Stimulated activated naive CD4-positive, alpha-beta T cell treated with Interleukin-2 at 50 U/mL for 16 hours (primary cell): ENCODE data around the gene KIF1C.
"Not testable (repeated sequence)": the region's sequence is repeated elsewhere in the genome, so short reads cannot be mapped to it uniquely, and the experiment has no call there.

Source experiments
- DNase-seq: peaks from one replicate; lab custom pipeline; 2025; lab: John Stamatoyannopoulos, UW

Gene KIF1C

GRCh38 chr17:5002121-5002788 lies 4.5 kb downstream of the KIF1C start:
- DNase-seq: no peak

GRCh38 chr17:5003214-5003867 lies 5.6 kb downstream of the KIF1C start:
- DNase-seq: no peak

- DNase-seq: no peak
These were observed 14.2 kb downstream of the KIF1C start for GRCh38 chr17:5011928-5012327.

DNA sequence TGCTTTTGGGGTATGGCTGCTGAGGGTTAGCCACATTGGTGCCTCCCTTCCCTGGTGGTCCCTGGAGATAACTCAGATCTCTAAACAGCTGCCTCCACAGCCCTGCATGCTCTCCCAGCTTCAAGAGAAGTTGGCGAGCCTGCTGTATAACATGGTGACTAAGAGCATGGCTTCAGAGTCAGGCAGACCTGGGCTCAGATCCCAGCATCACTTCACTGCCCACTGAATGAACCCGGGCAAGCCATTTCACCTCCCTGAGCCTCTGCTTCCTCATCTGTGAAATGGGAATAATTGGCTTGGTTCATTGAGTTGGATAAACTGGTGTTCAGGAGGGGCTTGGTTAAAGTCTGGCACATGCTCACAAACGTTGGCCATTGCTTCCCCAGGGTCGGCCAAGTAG lies 16.6 kb downstream of the KIF1C start:
- DNase-seq: no peak

GRCh38 chr17:5019475-5019956 lies 21.8 kb downstream of the KIF1C start:
- no peak for DNase-seq

- DNase-seq: no peak
These were observed 22.8 kb downstream of the KIF1C start for GRCh38 chr17:5020502-5021023.

DNA sequence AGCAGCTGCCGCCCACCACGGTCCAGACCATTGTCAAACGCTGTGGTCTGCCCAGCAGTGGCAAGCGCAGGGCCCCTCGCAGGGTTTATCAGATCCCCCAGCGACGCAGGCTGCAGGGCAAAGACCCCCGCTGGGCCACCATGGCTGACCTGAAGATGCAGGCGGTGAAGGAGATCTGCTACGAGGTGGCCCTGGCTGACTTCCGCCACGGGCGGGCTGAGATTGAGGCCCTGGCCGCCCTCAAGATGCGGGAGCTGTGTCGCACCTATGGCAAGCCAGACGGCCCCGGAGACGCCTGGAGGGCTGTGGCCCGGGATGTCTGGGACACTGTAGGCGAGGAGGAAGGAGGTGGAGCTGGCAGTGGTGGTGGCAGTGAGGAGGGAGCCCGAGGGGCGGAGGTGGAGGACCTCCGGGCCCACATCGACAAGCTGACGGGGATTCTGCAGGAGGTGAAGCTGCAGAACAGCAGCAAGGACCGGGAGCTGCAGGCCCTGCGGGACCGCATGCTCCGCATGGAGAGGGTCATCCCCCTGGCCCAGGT lies 24.5 kb downstream of the KIF1C start:
- DNase-seq: no peak

DNA sequence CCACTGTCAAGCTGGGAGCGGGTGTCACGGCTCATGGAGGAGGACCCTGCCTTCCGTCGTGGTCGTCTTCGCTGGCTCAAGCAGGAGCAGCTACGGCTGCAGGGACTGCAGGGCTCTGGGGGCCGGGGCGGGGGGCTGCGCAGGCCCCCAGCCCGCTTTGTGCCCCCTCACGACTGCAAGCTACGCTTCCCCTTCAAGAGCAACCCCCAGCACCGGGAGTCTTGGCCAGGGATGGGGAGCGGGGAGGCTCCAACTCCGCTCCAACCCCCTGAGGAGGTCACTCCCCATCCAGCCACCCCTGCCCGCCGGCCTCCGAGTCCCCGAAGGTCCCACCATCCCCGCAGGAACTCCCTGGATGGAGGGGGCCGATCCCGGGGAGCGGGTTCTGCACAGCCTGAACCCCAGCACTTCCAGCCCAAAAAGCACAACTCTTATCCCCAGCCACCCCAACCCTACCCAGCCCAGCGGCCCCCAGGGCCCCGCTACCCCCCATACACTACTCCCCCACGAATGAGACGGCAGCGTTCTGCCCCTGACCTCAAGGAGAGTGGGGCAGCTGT lies 25.9 kb downstream of the KIF1C start:
- DNase-seq: no peak

- no peak for DNase-seq
These were observed 26.9 kb downstream of the KIF1C start for GRCh38 chr17:5024604-5025003.

DNA sequence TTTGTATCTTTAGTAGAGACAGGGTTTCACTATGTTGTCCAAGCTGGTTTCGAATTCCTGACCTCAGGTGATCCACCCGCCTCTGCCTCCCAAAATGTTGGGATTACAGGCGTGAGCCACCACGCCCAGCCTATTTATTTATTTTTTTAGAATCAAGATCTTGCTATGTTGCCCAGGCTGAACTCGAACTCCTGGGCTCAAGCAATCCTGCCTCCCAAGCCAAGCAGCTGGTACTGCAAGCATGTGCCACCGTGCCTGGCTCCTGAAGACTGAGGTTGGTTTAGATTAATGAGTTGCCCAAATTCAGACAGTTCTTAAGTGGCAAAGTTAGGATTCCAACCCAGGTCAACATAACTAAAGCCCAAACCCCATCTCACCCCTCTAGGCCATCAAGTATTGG lies 29.5 kb downstream of the KIF1C start:
- DNase-seq: no peak

DNA sequence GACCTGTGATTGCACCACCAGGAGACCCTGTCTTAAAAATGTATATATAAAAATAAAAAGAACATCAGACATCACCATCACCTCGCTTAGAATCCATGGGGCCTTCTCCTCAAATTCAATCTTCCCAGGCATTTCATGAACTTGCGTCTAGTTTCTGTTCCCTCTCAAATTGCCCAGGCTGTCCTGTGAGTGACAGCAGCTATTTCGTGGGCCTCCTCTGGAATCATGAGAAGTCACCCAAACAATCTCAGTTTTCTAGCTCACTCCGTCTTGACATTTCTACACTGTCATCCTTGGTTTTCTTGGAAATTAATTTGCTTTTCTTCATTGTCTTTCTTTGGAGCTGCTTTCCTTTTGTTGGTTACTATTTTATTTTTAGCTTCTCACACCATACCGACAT lies 30.2 kb downstream of the KIF1C start:
- DNase-seq: no peak

GRCh38 chr17:5030168-5030567 lies 32.4 kb downstream of the KIF1C start:
- DNase-seq: not testable (repeated sequence)

GRCh38 chr17:5031365-5032082 lies 33.8 kb downstream of the KIF1C start:
- DNase-seq: peak; percentile 90

- no peak for DNase-seq
These were observed 35.1 kb downstream of the KIF1C start for GRCh38 chr17:5032865-5033264.

DNA sequence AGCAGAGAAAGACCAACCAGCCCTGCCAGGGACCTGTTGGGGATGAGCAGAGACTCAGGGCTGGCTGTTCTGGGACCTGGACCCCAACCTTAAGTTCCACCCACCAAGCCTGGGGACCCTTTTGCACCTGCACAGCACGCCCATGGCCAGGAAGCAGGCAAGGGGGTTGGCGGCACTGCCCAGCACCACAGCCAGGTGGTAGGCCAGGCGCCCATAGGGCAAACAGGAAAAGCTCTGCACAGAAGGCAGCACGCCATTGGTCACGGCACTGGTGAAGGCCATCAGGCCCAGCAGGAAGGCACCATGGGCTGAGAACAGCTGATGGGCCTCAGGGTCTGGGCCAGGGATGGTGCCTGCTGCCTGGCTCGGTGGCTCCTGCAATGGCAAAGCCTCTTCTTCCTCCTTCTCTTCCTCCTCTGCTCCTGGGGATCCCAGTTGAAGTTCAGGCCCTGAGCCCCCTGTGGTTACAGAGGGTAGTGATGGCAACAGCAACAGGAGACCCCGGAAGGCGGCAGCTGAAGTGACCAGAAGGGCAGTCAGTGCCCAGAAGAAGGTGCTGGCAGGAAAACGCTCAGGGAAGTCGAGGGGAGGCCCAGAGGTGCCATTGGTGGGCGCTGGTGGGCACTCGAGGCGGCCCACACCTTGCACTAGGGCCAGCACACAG lies 35.7 kb downstream of the KIF1C start:
- DNase-seq: no peak

GRCh38 chr17:5034063-5034462 lies 36.3 kb downstream of the KIF1C start:
- DNase-seq: no peak

DNA sequence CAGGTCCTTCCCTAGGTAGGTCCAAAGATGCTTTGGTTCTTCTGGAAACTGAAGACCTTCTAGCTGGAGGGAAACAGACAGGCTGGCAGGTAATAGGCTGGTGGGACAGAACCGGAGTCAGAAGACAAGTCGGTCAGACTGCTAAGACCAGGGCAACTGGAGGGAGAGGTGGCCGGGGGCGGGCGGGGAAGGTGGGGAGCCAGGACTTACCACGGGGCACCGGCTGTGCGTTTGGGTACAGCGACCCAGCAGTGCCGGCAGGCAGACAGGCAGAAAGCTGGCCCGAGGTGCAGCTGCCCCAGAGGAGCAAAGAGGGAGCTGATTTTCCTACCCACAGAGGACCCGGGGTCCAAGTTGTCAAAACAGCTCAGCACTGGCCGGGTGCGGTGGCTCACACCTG lies 36.9 kb downstream of the KIF1C start:
- DNase-seq: no peak

- DNase-seq: no peak
These were observed 37.6 kb downstream of the KIF1C start, which contains the start of gene SLC52A1 for GRCh38 chr17:5035315-5035714. Gene SLC52A1 (minus strand): TSS chr17:5035426. CDS start chr17:5034606, 820 bp downstream.

- peak; percentile 24 for DNase-seq
These were observed 44.6 kb downstream of the KIF1C start for GRCh38 chr17:5042157-5043022.

DNA sequence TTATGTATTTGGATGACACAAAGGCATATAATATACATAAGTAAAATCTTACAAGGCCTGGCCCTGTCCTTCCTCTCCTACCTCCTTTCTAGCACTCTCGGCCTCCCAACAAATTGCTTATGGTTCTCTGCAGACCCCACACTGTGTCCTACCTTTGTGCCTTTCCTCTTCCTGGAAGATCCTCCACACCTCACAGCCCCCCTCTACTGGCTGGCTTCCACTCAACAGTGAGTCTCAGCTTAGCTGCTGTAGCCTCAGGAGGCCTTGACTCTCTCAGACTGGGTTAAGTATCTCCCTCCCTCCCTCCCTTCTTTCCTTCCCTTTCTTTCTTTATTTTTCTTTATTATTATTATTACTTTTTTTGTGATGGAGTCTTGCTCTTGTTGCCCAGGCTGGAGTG lies 45.8 kb downstream of the KIF1C start:
- DNase-seq: no peak

DNA sequence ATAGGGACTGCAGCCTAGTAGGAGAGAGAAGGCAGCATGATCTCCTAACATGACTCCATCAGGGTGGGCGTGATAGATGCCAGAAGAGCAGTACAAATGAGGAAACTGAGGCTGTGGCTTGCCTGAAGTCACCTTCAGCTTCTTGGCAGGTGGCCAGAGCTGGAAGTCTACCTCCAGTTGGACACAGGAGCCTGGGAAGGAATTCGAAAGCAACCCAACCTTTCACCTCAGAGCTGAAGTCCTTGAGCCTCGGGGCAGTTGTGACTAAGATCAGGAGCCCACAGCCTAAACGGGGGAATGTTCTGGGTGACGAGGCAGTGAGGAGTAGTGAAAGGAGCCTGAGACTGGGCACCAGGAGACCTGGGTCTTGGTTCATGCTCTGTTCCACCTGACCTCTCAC lies 46.9 kb downstream of the KIF1C start:
- DNase-seq: no peak
